HAP-1 (cell line): ENCODE data around the gene ERGIC2.
"Not testable (repeated sequence)": the region's sequence is repeated elsewhere in the genome, so short reads cannot be mapped to it uniquely, and the experiment has no call there.

Experiments
- DNase-seq, 2 experiments: peaks; one replicate each; pipeline ENCODE4 v3.0.0-alpha.2; 2016 to 2020; ENCODE audit warnings: low spot score in 2 of 2
- H3K27me3 ChIP-seq: fragments of 250-450 bp; sonication (Bioruptor Pico); 2 replicates; pipeline ENCODE4 v1.5.1; 2020; ENCODE audit warnings: low read depth, mild to moderate bottlenecking, moderate library complexity
- H3K36me3 ChIP-seq: fragments of 250-450 bp; sonication (Bioruptor Pico); replicated peaks from 2 replicates; pipeline ENCODE4 v1.5.1; 2020; ENCODE audit warnings: mild to moderate bottlenecking
- H3K4me1 ChIP-seq: fragments of 250-450 bp; sonication (Bioruptor Pico); 2 replicates; pipeline ENCODE4 v1.5.1; 2020; ENCODE audit warnings: mild to moderate bottlenecking
- H3K4me3 ChIP-seq: fragments of 250-450 bp; sonication (Bioruptor Pico); 2 replicates; pipeline ENCODE4 v1.5.1; 2020; ENCODE audit warnings: mild to moderate bottlenecking, moderate library complexity
- H3K9me3 ChIP-seq: fragments of 250-450 bp; sonication (Bioruptor Pico); 2 replicates; pipeline ENCODE4 v1.5.1; 2020; ENCODE audit warnings: mild to moderate bottlenecking, moderate library complexity
- in situ Hi-C: fragments of 300-500 bp; cut with MboI; formaldehyde crosslinking; loops from 3 replicates; pipeline ENCODE4 v1.14.3; 2020; ENCODE audit warnings: low sequenced_read_pairs, inconsistent platforms, mixed read lengths

The ERGIC2 gene

GRCh38 chr12:29306266-29306665, 74.7 kb downstream of the ERGIC2 start:
- Histone ChIP-seq H3K27me3 (no peaks in the 10 kb centered on the region), H3K36me3 (no peaks in the 10 kb centered on the region), H3K4me3 (no peak overlapping the region), H3K9me3 (no peaks in the 10 kb centered on the region), H3K4me1 (no peaks in the 10 kb centered on the region)
- in situ Hi-C loops, result loop anchor here (25.0 kb wide), 2 partner anchors 206 to 1506 kb away; no protein-coding TSS in a partner anchor
- DNase-seq, result no peak

GRCh38 chr12:29304388-29304787, 76.6 kb downstream of the ERGIC2 start:
- no peak overlapping the region for H3K4me3 ChIP-seq
- H3K4me1 ChIP-seq, result no peaks in the 10 kb centered on the region
- DNase-seq, result no peak
- in situ Hi-C loops, result loop anchor here (25.0 kb wide), 2 partner anchors 208 to 1508 kb away; no protein-coding TSS in a partner anchor
- no peaks in the 10 kb centered on the region for H3K36me3 ChIP-seq
- no peaks in the 10 kb centered on the region for H3K27me3 ChIP-seq
- no peaks in the 10 kb centered on the region for H3K9me3 ChIP-seq

- no peak for DNase-seq
- H3K36me3 ChIP-seq, result no peaks in the 10 kb centered on the region
- H3K4me3 ChIP-seq, result no peak overlapping the region
- no peaks in the 10 kb centered on the region for H3K4me1 ChIP-seq
- in situ Hi-C loops, result loop anchor here (25.0 kb wide), 2 partner anchors 211 to 1511 kb away; no protein-coding TSS in a partner anchor
- no peaks in the 10 kb centered on the region for H3K9me3 ChIP-seq
- H3K27me3 ChIP-seq, result no peaks in the 10 kb centered on the region
Measured at GRCh38 chr12:29301114-29301513, 79.9 kb downstream of the ERGIC2 start.

GRCh38 chr12:29299633-29300032, 81.3 kb downstream of the ERGIC2 start:
- DNase-seq, result no peak
- Histone ChIP-seq H3K36me3 (no peaks in the 10 kb centered on the region), H3K9me3 (no peaks in the 10 kb centered on the region), H3K4me3 (no peak overlapping the region), H3K4me1 (no peaks in the 10 kb centered on the region), H3K27me3 (no peaks in the 10 kb centered on the region)
- in situ Hi-C loops, result loop anchor here (25.0 kb wide), 2 partner anchors 213 to 1513 kb away; no protein-coding TSS in a partner anchor

- in situ Hi-C loops, result no loop called here
- no peaks in the 10 kb centered on the region for H3K9me3 ChIP-seq
Measured at GRCh38 chr12:29291226-29291625, 89.7 kb downstream of the ERGIC2 start.

GRCh38 chr12:29290475-29290874, 90.5 kb downstream of the ERGIC2 start:
- H3K9me3 ChIP-seq, H3K36me3 ChIP-seq, H3K4me3 ChIP-seq, H3K27me3 ChIP-seq, in situ Hi-C loops, DNase-seq, H3K4me1 ChIP-seq: not testable (repeated sequence)

More at GRCh38 chr12:29291226-29291625, 89.7 kb downstream of the ERGIC2 start:
- no peak overlapping the region for H3K4me3 ChIP-seq
- DNase-seq, result no peak
- H3K27me3 ChIP-seq, result no peaks in the 10 kb centered on the region
- H3K4me1 ChIP-seq, result no peaks in the 10 kb centered on the region
- H3K36me3 ChIP-seq, result no peaks in the 10 kb centered on the region

GRCh38 chr12:29288031-29288430, 92.9 kb downstream of the ERGIC2 start:
- Histone ChIP-seq H3K9me3 (no peaks in the 10 kb centered on the region), H3K4me1 (no peaks in the 10 kb centered on the region), H3K27me3 (no peaks in the 10 kb centered on the region), H3K4me3 (no peak overlapping the region), H3K36me3 (no peaks in the 10 kb centered on the region)
- in situ Hi-C loops, result no loop called here
- DNase-seq, result no peak

GRCh38 chr12:29287622-29288021, 93.3 kb downstream of the ERGIC2 start:
- DNase-seq, result no peak
- Histone ChIP-seq H3K4me1 (no peaks in the 10 kb centered on the region), H3K27me3 (no peaks in the 10 kb centered on the region), H3K4me3 (no peak overlapping the region), H3K9me3 (no peaks in the 10 kb centered on the region), H3K36me3 (no peaks in the 10 kb centered on the region)
- in situ Hi-C loops, result no loop called here
